Medulla oblongata (tissue), 1 donor: ENCODE measurements around the gene RAP1B.

Experiments
- DNase-seq: peaks from one replicate; pipeline ENCODE4 v3.0.0-alpha.2; 2015; ENCODE audit errors: extremely low spot score

Gene RAP1B

DNA sequence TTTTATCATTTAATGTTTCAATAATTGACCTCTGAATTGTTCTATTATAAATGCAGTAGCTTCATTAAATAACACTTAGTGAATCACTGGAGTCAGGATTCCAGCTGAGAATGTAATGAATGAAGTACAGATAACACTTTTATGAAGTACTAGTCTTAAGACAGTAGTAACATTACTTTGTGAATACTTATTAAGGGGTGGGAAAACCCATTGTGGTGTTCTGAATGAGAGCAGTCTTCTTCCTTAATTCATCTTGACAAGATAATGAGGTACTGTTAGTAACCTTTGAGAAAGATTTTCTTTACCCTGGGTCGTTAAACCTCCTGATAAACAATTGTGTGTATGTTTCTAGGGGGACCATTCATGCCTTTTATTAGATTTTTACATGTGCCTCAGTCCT, 88.8 kb downstream of the RAP1B start:
- DNase-seq: no peak
